Nephron (organoid): ENCODE data around the gene KCNF1.
A peak's percentile ranks its signal among the peaks of the same experiment; 100 is the strongest.

Experiments used
- H3K27ac Mint-ChIP-seq, 3 experiments: 2 replicates each; pipeline ENCODE4 v1.8.0; 2020; ENCODE audit warnings: mixed read lengths in 3 of 3, mild to moderate bottlenecking in 2 of 3, moderate library complexity in 1 of 3
- H3K27me3 Mint-ChIP-seq: 2 replicates; pipeline ENCODE4 v1.8.0; 2021; ENCODE audit warnings: low read depth, mild to moderate bottlenecking, moderate library complexity, mixed read lengths
- H3K36me3 Mint-ChIP-seq: 2 replicates; pipeline ENCODE4 v1.8.0; 2020; ENCODE audit warnings: low read depth, mixed read lengths
- H3K4me1 Mint-ChIP-seq: 2 replicates; pipeline ENCODE4 v1.8.0; 2020; ENCODE audit warnings: mixed read lengths
- H3K4me3 Mint-ChIP-seq, 3 experiments: 2 replicates each; pipeline ENCODE4 v1.8.0; 2020; ENCODE audit warnings: mild to moderate bottlenecking in 3 of 3, mixed read lengths in 3 of 3, moderate library complexity in 2 of 3
- H3K9me3 Mint-ChIP-seq: 2 replicates; pipeline ENCODE4 v1.8.0; 2020; ENCODE audit warnings: mixed read lengths
- CTCF ChIP-seq, 3 experiments: fragments of 200-600 bp; sonication (generic); IDR thresholded peaks; one replicate each; pipeline ENCODE4 v1.5.0; 2021; ENCODE audit warnings: antibody characterized with exemption in 3 of 3; ENCODE audit not compliant: unreplicated experiment in 3 of 3

The KCNF1 gene

GRCh38 chr2:10903861-10904210, 7.9 kb upstream of the KCNF1 start:
- H3K36me3 Mint-ChIP-seq, result peaks cover 3% of the 10 kb centered on the region
- no peak for TF ChIP-seq CTCF (IDR thresholded peaks at IDR 0.05; ENCODE audit: unreplicated experiment in 3 of 3)
- peaks cover 12% of the 10 kb centered on the region for H3K4me1 Mint-ChIP-seq
- H3K4me3 Mint-ChIP-seq, result no peak overlapping the region
- H3K27ac Mint-ChIP-seq, result no peak overlapping the region
- H3K27me3 Mint-ChIP-seq, result peaks cover 12% of the 10 kb centered on the region
- peaks cover 6% of the 10 kb centered on the region for H3K9me3 Mint-ChIP-seq

- peaks cover 3% of the 10 kb centered on the region for H3K36me3 Mint-ChIP-seq
Observed at GRCh38 chr2:10904455-10904854, 7.3 kb upstream of the KCNF1 start.

GRCh38 chr2:10905006-10905861, 6.5 kb upstream of the KCNF1 start:
- H3K4me3 Mint-ChIP-seq, result no peak overlapping the region
- H3K4me1 Mint-ChIP-seq, result peaks cover 23% of the 10 kb centered on the region
- TF ChIP-seq CTCF (IDR thresholded peaks at IDR 0.05; ENCODE audit: unreplicated experiment in 3 of 3), result no peak
- H3K9me3 Mint-ChIP-seq, result peaks cover 6% of the 10 kb centered on the region
- H3K27me3 Mint-ChIP-seq, result peaks cover 23% of the 10 kb centered on the region
- H3K36me3 Mint-ChIP-seq, result peaks cover 3% of the 10 kb centered on the region
- H3K27ac Mint-ChIP-seq, result peak overlapping the region in 1 of 3 experiments; percentile 39

More at GRCh38 chr2:10904455-10904854, 7.3 kb upstream of the KCNF1 start:
- Mint-ChIP-seq H3K27ac (no peak overlapping the region), H3K4me3 (no peak overlapping the region), H3K27me3 (peaks cover 17% of the 10 kb centered on the region), H3K4me1 (peaks cover 17% of the 10 kb centered on the region), H3K9me3 (peaks cover 6% of the 10 kb centered on the region)
- no peak for TF ChIP-seq CTCF (IDR thresholded peaks at IDR 0.05; ENCODE audit: unreplicated experiment in 3 of 3)

GRCh38 chr2:10905862-10906143, 5.9 kb upstream of the KCNF1 start:
- Mint-ChIP-seq H3K27ac (no peak overlapping the region), H3K9me3 (peaks cover 6% of the 10 kb centered on the region), H3K27me3 (peaks cover 23% of the 10 kb centered on the region), H3K4me1 (peaks cover 22% of the 10 kb centered on the region), H3K36me3 (peaks cover 3% of the 10 kb centered on the region), H3K4me3 (no peak overlapping the region)
- no peak for TF ChIP-seq CTCF (IDR thresholded peaks at IDR 0.05; ENCODE audit: unreplicated experiment in 3 of 3)

- Mint-ChIP-seq H3K36me3 (peaks cover 3% of the 10 kb centered on the region), H3K27ac (no peak overlapping the region), H3K4me1 (peaks cover 26% of the 10 kb centered on the region), H3K4me3 (no peak overlapping the region), H3K27me3 (peaks cover 28% of the 10 kb centered on the region), H3K9me3 (peaks cover 6% of the 10 kb centered on the region)
- TF ChIP-seq CTCF (IDR thresholded peaks at IDR 0.05; ENCODE audit: unreplicated experiment in 3 of 3), result no peak
Observed at GRCh38 chr2:10906926-10907625, 4.7 kb upstream of the KCNF1 start.
